ENCODE results near the gene TTLL4.

The TTLL4 gene

DNA sequence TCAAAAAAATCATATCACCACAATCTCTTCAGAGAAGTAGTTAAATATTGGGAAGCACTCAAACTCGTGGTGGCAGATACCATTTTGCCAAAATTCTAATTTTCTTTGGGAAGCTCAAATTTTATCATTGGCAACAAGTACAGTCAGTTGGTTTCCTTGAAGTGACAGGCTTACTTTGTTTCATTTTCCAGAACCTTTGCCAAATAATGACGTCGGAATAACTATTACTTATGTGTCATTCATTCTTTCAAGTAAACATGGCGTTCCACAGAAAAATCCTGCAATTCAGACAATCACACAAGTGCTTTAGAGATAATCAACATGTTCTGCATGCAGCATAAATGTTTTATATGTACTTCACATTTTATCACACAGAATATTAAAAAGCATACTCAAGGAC, 5.4 kb downstream of the TTLL4 start:
- no peak for DNase-seq (ENCODE audit: insufficient read length, low spot score)

DNA sequence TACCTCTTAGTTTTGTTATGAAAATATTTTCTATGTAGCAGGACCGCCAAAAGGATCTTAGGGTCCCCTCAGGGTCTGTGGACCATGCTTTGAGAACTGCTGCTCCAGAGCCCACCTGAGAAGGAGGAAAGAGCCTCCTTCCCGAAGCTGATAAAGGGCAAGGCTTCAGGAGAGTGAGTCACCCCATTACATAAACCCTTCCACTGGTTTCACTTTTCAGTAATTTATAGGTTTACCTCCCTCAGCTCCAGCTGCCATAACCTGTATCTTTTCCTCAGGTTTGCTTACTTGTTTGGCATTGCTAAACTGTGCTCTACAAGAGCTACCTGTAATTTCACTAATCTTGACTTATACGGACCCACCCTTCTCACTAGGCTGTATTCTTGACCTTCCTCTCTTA, 6.6 kb downstream of the TTLL4 start:
- FAIRE-seq (no peak), DNase-seq (ENCODE audit: insufficient read length, low spot score) (no peak)

More for the DNA sequence above, 5.4 kb downstream of the TTLL4 start:
- no peak for FAIRE-seq

DNA sequence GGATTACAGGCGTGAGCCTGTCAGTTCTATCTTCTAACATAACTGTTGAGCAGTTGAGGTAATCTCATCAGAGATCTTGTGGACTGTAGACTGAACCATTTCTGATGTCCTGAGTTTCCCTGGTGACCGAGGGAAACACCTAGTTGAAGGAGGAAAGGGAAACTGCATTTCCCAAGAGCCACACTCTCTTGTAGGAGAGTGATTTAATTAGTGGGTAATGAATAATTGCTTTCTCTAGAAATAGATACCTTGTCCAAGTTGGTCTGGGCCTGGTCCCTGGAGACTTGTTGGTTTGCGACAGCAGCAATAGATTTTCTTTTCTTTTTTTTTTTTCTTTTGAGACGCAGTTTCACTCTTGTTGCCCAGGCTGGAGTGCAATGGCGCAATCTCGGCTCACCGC, 7.4 kb downstream of the TTLL4 start:
- FAIRE-seq = no peak
- DNase-seq (ENCODE audit: insufficient read length, low spot score) = no peak

DNA sequence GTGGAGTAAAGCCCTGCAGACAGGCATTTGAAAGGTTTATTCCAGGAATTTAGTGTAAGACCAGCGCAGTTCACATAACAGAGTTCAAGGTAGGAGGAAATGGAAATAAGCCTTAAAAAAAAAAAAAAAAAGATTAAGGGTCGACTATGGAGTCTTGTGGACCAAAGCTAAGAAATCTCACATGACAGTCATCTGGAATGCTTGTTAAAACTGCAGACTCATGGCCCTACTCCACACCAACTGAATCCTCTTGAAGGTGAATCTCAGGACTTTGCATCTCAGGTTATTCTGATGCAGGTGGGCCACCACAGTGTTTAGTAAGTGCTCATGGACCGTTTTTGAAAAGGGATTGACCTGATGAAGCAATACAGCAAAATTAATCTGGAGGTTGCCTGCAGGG, 8.8 kb downstream of the TTLL4 start:
- no peak for DNase-seq (ENCODE audit: insufficient read length, low spot score)
- no peak for FAIRE-seq

DNA sequence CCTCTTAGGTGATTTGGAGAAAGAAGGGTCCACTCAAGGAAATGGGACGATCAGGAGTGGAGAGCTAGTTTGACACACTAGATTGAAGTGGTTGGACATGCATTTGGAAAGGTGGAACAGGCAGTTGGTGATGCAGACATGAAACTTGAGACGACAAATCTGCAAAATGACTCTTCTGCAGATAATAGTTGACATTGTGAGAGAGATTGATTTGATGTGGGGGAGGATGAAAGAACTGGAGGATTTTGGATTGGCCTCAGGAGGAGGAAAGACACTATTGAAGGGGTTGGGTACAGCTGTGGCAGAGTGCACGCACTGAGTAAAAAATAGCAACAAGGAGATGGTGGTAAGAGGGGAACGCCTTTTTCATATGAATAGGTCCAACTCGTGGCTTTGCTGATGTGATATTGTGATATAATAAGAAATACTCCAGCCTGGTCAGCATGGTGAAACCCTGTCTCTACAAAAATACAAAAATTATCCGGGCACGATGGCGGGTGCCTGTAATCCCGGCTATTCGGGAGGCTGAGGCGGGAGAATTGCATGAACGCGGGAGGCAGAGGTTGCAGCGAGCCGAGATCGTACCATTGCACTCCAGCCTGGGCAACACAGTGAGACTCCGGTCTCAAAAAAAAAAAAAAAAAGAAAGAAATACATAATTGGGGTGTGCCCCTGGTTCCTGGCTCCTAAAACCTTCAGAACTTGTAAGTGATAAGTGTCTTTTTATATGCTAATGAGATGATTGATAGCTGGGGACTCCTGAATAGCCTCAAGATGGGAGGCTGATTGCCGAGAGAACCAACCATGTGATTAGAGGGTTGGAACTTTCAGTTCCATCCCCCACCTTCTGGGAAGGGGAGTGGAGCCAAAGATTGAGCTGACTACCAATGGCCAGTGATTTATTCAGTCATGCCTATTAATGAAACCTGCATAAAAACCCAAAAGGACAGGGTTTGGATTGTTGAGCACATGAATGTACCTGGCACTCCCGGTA, 9.7 kb downstream of the TTLL4 start:
- no peak for FAIRE-seq
- DNase-seq (ENCODE audit: insufficient read length, low spot score) = no peak

DNA sequence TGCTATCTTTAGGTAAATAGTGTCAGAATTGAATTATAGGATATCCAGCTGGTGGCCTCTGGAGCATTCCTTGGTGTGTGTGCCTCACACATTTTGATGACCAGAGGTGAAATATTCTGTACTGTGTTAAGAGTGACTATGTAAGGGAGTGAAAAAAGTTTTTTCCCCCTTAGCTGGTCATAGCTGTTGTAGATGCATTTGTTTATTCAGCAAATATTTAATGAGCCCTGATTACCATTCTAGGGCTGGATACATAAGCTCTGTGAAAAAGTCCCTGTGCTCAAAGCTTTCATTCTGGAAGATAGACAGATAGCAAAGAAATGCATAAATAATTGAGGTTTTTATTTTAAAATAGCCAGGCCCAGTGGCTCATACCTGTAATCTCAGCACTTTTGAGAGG, 10.9 kb downstream of the TTLL4 start:
- FAIRE-seq = no peak
- no peak for DNase-seq (ENCODE audit: insufficient read length, low spot score)

DNA sequence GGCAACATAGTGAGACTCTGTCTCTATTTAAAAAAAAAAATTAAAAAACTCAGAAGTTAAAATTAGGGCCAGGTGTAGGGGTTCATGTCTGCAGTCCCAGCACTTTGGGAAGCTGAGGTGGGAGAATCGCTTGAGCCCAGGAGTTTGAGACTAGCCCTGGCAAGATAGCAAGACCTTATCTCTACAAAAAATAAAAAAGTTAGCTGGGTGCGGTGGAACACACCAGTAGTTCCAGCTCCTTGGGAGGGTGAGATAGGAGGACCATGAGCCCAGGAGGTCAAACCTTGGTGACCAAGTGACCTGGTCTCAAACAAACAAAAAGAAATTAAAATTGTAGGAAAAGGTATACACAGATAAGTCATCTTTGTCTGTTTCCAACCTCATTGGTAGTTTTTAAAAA, 11.3 kb downstream of the TTLL4 start:
- no peak for DNase-seq (ENCODE audit: insufficient read length, low spot score)
- FAIRE-seq = no peak

DNA sequence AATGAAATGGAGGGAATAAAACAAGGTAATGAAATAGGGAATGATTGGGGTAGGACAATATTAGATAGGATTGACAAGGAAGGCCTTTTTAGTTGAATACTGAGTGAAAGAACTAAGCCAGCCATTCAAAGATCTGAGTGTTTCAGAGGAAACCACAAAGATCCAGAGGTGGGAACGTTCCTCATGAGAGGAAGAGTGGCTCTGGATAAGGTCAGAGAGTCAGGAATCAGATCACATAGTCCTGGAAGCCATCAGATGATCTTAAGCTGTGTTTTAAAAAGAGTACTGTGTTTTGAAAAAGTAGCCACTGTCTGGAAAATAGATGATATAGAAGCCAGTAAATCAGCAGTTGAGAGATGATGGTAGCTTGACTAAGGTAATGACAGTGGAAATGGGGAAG, 11.8 kb downstream of the TTLL4 start:
- DNase-seq (ENCODE audit: insufficient read length, low spot score) = no peak
- no peak for FAIRE-seq

DNA sequence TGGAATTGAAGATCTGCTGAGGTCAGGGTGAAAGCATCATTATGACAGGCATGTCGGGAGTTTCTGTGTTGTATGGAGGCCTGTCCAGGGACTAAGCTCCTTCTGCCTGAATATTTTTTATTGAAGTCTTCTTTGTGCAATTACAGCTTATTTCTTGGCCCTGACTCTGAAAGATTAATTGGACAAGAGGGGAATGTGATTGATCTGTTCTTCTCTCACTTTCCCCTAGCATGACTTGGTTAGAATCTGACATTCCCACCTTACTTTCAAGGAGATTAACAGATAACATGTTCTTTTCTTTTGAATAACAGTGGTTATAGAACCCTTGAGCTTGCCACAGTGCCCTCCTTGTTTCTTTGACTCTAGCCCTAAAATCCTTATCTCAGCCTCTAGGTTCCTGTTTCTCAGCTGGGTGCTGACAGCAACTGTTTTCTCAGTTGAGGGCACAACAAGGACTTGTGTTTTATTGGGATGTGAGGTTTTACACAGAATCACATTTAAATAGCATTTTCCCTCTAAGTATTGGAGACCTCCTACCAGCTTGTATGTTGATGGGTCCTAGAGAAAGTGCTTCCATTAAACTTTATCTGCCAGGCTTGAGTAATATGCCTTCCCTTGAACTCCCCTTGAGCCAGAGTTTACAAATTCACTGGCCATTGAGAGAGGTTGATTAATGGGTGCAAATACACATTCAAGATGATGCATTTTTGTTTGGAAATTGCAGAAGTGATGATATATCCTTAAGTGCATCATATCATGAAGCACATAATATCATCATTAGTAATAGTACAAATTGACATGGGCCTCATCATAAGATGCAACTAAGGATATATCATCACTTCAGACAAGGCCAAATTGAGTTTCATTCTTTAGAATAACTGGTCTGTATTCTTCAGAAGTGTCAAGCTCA, 12.5 kb downstream of the TTLL4 start:
- no peak for DNase-seq (ENCODE audit: insufficient read length, low spot score)
- no peak for FAIRE-seq

DNA sequence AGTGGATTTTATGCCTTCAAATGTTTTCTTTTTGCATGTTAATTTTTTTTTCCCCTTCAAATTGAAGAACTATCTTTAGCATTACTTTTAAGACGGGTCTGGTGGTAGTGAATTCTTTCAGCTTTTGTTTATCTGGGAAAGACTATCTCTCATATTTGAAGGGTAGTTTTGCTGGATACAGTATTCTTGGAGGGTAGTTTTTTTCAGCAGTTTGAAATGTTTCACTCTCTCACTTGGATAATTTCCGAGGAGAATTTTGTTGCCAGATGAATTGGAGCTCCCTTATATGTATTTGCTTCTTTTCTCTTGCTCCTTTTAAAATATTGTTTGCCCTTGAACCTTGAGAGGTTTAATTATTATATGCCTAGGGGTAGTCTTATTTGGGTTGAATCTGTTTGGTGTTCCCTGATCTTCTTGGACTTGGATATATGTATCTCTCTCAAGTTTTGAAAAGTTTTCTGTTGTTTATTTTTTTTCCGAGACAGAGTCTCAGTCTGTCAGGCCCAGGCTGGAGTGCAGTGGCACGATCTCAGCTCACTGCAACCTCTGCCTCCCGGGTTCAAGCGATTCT, 15.5 kb downstream of the TTLL4 start:
- DNase-seq (ENCODE audit: insufficient read length, low spot score) = no peak
- no peak for FAIRE-seq

DNA sequence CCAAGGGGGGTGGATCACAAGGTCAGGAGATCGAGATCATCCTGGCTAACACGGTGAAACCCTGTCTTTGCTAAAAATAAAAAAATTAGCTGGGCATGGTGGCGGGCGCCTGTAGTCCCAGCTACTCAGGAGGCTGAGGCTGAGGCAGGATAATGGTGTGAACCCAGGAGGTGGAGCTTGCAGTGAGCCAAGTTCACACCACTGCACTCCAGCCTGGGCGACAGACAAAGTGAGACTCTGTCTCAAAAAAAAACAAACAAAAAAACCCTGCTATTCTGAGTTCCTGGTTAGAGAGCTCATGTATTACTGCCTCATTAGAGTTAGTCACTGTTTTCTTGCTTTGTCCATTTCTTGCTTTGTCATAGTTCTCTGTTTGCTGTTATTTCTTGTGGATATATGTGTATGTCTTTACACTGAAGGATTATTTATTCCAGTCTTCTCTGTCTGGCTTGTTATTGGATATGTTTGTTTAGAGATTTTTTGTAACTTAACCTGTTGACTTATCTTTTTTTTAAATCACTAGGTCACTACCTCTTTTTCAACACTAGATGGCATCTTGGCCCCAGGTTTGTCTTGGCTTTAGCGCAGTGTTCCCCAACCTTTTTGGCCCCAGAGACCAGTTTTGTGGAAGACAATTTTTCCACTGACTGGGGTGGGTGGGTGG, 17.0 kb downstream of the TTLL4 start:
- no peak for FAIRE-seq
- no peak for DNase-seq (ENCODE audit: insufficient read length, low spot score)

DNA sequence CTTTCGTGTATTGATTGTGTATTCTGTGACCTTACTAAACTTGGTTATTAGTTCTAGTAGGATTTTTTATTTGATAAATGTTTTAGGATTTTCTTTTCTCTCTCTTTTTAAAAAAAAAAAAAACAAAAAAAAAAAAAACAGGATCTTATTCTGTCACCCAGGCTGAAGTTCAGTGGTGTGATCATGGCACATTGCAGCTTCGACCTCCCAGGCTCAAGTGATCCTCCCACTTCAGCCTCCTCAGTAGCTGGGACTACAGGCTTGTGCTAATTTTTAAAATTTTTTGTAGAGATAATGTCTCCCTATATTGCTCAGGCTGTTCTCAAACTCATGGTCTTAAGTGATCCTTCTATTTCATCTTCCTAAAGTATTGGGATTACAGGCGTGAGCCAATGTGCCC, 19.0 kb downstream of the TTLL4 start:
- DNase-seq (ENCODE audit: insufficient read length, low spot score) (no peak), FAIRE-seq (no peak)

DNA sequence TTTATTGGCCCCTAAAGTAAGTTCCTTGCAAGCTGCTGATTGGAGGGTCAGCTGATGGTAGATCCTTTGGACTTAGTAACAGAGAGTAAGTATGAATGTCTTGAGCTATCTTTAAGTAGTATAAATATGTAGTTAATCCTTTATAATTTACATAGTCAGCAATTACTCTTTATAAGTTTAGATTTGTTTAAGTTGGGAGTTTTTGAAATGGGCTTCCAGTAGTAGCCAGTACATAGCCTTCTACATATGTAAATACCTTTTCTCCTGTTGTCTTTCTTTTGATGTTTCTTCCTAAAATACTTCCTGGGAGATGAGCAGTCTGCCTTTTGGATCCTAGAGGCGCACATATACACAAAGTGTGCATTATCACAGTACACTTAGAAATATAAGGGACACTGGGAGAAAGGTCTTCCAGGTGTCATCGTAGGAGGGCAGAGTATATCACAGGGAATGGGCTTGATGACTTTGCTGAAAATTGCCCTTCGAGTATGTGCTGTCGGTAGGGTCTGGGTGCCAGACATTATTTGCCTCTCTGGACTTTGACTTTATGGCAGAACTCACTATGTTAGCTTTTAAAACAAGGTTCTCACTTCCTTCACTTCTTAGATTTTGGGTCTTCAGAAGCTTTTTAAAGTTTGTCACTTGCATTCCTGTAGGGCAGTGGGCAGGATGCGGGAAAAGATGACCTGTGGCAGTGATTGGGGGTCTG, 21.6 kb downstream of the TTLL4 start:
- DNase-seq (ENCODE audit: insufficient read length, low spot score) (no peak), FAIRE-seq (no peak)

DNA sequence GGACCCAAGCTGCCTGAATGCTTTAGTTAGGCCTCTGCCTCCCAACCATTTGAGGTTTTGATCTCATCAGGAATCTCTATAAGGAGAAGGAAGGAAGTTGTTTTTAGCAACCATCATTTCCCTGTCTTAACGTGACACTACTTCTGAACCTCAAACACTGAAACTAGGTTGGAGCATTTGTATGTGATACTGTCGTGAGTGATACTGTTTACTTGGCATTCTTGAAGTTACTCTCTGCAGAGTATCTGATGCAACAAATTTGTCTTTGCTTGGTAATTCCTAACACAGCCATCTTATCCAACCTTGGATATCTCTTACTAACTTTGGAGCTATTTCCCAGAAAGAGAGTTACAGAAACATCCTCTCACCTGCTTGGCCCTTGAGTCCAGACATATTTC, 22.1 kb downstream of the TTLL4 start:
- DNase-seq (ENCODE audit: insufficient read length, low spot score) (no peak), FAIRE-seq (no peak)

DNA sequence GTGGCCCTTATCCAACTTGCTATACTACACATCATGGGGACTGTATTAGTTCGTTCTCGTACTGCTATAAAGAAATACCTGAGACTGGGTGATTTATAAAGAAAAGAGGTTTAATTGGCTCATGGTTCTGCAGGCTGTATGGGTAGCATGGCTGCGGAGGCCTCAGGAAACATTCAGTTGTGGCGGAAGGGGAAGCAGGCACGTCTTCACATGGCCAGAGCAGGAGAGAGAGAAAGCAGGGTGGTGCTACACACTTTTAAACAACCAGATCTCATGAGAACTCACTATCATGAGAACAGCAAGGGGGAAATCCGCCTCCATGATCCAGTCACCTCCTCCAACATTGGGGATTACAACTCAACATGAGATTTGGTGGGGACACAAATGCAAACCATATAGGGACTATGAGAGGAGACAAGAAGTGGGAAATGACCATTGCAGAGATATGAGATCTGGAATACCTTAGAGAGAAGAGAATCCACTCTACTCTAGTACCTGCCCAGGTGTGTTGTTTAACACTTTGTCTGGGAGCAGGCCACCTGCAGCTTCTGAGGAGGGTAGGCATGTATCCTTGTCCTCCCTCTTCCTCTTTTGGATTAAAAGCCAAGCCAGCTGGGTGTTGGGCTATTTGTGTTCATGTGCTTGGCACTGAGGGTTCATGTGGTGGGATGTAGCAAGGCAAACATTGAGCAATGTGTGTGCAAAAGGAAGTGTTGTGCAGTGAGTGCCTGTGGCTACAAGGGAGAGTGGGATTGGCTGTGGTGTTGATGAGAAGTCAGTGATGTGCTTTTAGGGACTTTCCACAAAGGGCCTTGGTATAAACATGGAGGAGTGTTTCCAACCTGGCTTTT, 22.8 kb downstream of the TTLL4 start:
- FAIRE-seq (no peak), DNase-seq (ENCODE audit: insufficient read length, low spot score) (no peak)

DNA sequence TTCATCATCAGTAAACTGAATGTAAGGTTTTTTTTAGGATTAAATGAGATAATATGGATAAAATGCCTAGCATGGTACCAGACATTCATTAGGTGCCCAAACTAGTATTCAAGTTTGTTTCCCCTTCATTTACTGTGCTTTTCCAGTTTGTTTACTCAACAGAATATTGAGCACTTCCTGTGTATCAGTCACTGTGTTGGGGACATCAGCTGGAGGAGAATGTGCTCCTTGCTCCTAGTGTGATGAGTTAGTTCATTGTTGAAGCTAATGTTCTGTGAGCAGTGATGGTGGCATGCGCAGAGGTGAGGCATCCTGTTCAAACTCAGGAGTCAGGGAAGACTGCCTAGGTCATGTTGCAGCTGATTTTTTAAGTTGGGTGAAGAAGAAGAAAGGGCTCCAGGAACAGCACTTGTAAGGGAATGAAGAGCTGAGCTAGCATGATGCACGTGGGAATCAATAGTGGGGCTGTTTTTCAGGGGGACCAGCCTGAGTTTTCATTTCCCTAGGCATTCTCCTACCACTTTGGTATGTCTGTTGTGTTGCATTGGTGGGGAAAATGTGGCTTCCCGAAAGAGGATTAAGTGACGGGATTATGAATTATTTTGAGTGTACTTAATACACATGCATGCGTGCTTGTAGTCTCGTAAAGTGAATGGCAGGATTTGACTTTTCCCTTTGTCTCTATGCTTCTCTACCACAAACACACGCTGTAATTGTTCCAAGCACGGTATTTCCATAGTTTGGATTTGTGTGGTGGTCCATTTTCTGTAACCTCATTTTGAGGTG, 23.7 kb downstream of the TTLL4 start:
- FAIRE-seq (no peak), DNase-seq (ENCODE audit: insufficient read length, low spot score) (no peak)

DNA sequence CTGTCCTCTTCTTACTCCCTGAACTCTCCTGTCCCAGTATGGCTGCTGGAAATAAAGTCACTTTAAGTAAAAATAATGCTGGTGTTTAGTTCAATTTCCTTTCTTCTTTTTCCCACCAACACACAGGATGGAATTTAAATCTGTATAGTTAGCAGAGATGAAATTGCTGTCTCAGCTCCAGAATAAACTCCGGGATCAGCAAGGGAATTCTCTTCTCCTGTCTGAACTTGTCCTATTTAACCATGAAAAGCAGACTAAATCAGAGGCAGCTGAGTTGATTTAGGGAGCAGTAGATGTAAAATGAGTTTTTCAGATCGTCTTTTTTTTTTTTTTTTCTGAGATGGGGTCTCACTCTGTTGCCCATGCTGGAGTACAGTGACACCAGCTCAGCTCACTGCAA, 25.9 kb downstream of the TTLL4 start:
- no peak for FAIRE-seq

DNA sequence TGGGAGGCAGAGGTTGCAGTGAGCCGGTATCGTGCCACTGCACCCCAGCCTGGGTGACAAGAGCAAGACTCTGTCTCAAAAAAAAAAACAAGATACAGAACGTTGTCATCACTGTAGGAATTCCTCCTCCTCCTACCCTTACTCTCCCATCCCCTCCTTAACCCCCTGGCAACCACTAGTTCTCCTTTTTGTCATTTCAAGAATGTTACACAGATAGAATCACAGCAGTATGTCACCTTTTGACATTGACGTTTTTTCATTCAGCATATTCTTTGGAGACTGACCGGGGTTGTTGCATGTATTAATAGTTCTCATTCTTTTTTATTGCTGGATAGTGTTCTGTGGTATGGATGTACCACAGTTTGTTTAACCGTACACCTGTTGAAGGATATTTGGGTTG, 32.4 kb downstream of the TTLL4 start:
- FAIRE-seq (peak; percentile 31), DNase-seq (ENCODE audit: insufficient read length, low spot score) (no peak)

More for the DNA sequence above, 25.9 kb downstream of the TTLL4 start:
- DNase-seq (ENCODE audit: insufficient read length, low spot score) = no peak

All from GM19239 (cell line).